Measurements from ENCODE around the gene ROR1.

ROR1 gene

GRCh38 chr1:64074767-64075166, 300.9 kb downstream of the ROR1 start:
- no peak overlapping the region for H3K27ac ChIP-seq (ENCODE audit: extremely low read depth, low read depth, low read length)
- ChIA-PET CTCF (no interaction called here), POLR2A (no interaction called here)
- peaks cover 12% of the 10 kb centered on the region; the same call in 1 of the 2 replicates for H3K4me1 ChIP-seq (ENCODE audit: control insufficient read depth, insufficient read depth, low read length)
- no peak overlapping the region for H3K4me3 ChIP-seq (ENCODE audit: low read depth, low read length)
- H3K36me3 ChIP-seq (ENCODE audit: control insufficient read depth in 2 of 2, insufficient read depth in 1 of 2, low read length in 2 of 2), result no peaks in the 10 kb centered on the region
- no peak for TF ChIP-seq ZNF148 (tag by site-specific recombination; IDR thresholded peaks at IDR 0.05; ENCODE audit: borderline replicate concordance)
- no peak for TF ChIP-seq ZFP37 (tag by site-specific recombination; IDR thresholded peaks at IDR 0.05)
- TF ChIP-seq ZFP69B (tag by site-specific recombination; IDR thresholded peaks at IDR 0.05), result no peak
- no peak for TF ChIP-seq ZNF580 (tag by site-specific recombination; IDR thresholded peaks at IDR 0.05)
- no peak for TF ChIP-seq ZNF157 (tag by site-specific recombination; IDR thresholded peaks at IDR 0.05)
- no peak for TF ChIP-seq ZNF518A (tag by site-specific recombination; conservative IDR thresholded peaks at IDR 0.05; ENCODE audit: low read depth)
- no peak for TF ChIP-seq KLF17 (tag by site-specific recombination; IDR thresholded peaks at IDR 0.05)
- TF ChIP-seq ZNF433 (tag by site-specific recombination; IDR thresholded peaks at IDR 0.05; ENCODE audit: low read depth), result no peak
- no peak for TF ChIP-seq ZNF354C (tag by site-specific recombination; IDR thresholded peaks at IDR 0.05; ENCODE audit: borderline replicate concordance, low read depth)
- TF ChIP-seq ZNF626 (tag by site-specific recombination; IDR thresholded peaks at IDR 0.05), result no peak
- TF ChIP-seq ZFP3 (tag by site-specific recombination; IDR thresholded peaks at IDR 0.05; ENCODE audit: low read depth), result no peak
- no peak for TF ChIP-seq MYNN (tag by site-specific recombination; IDR thresholded peaks at IDR 0.05; ENCODE audit: borderline replicate concordance)
- TF ChIP-seq ZNF174 (tag by site-specific recombination; IDR thresholded peaks at IDR 0.05), result no peak
- no peak for TF ChIP-seq ZNF843 (tag by site-specific recombination; IDR thresholded peaks at IDR 0.05)
- no peak for TF ChIP-seq ZNF561 (tag by site-specific recombination; IDR thresholded peaks at IDR 0.05; ENCODE audit: borderline replicate concordance)
- no peak for TF ChIP-seq PATZ1 (tag by site-specific recombination; IDR thresholded peaks at IDR 0.05)
- no peak for TF ChIP-seq ZNF280C (tag by site-specific recombination; IDR thresholded peaks at IDR 0.05)
- TF ChIP-seq ZNF560 (tag by site-specific recombination; IDR thresholded peaks at IDR 0.05; ENCODE audit: borderline replicate concordance), result no peak
- no peaks in the 10 kb centered on the region for H3K9me3 ChIP-seq (ENCODE audit: control insufficient read depth, insufficient read depth, low read depth, low read length)

All from HEK293 (cell line).